PFSK-1 (cell line): ENCODE measurements around the gene CCDC7.

Experiments used
- FOXP2 ChIP-seq: optimal IDR thresholded peaks from 2 replicates; pipeline ENCODE3; 2011; ENCODE audit warnings: borderline replicate concordance, control low read depth, inconsistent platforms; ENCODE audit not compliant: insufficient read depth; ENCODE audit errors: extremely low read length, extremely low read depth
- POLR2AphosphoS5 ChIP-seq: IDR thresholded peaks from 2 replicates; pipeline ENCODE4 v1.6.1; 2012; ENCODE audit warnings: low read depth, mild to moderate bottlenecking, control low read depth, low read length, moderate library complexity
- REST ChIP-seq, 2 experiments: IDR thresholded peaks; 2 replicates each; pipeline versions ENCODE4 v1.6.1 to v1.8.0; 2011 to 2012; ENCODE audit warnings: low read depth in 2 of 2, low read length in 2 of 2, control low read depth in 1 of 2, inconsistent platforms in 1 of 2, mild to moderate bottlenecking in 1 of 2, moderate library complexity in 1 of 2; ENCODE audit not compliant: insufficient read depth in 1 of 2
- SIN3A ChIP-seq: IDR thresholded peaks from 2 replicates; pipeline ENCODE4 v1.6.1; 2012; ENCODE audit warnings: mild to moderate bottlenecking, low read length, moderate library complexity, borderline replicate concordance; ENCODE audit not compliant: insufficient read depth
- TAF1 ChIP-seq: IDR thresholded peaks from 2 replicates; pipeline ENCODE4 v1.6.1; 2012; ENCODE audit warnings: low read length, control low read depth, borderline replicate concordance; ENCODE audit not compliant: insufficient read depth

CCDC7 gene

GRCh38 chr10:32891261-32891660 lies 445.3 kb downstream of the CCDC7 start:
- no peak for TF ChIP-seq TAF1
- TF ChIP-seq SIN3A, result no peak
- TF ChIP-seq POLR2AphosphoS5, result no peak
- TF ChIP-seq FOXP2, result no peak
- no peak for TF ChIP-seq REST (IDR thresholded peaks at IDR 0.05; ENCODE audit: insufficient read depth in 1 of 2, low read depth in 2 of 2, low read length in 2 of 2)

- no peak for TF ChIP-seq FOXP2
These were observed 447.5 kb downstream of the CCDC7 start for GRCh38 chr10:32893434-32893833.

GRCh38 chr10:32893916-32894664 lies 448.1 kb downstream of the CCDC7 start:
- TF ChIP-seq SIN3A, result no peak
- no peak for TF ChIP-seq POLR2AphosphoS5
- no peak for TF ChIP-seq FOXP2
- TF ChIP-seq REST (IDR thresholded peaks at IDR 0.05; ENCODE audit: insufficient read depth in 1 of 2, low read depth in 2 of 2, low read length in 2 of 2), result no peak
- TF ChIP-seq TAF1, result no peak

GRCh38 chr10:32901815-32902214 lies 455.9 kb downstream of the CCDC7 start:
- no peak for TF ChIP-seq SIN3A
- TF ChIP-seq REST (IDR thresholded peaks at IDR 0.05; ENCODE audit: insufficient read depth in 1 of 2, low read depth in 2 of 2, low read length in 2 of 2), result no peak
- no peak for TF ChIP-seq FOXP2
- TF ChIP-seq POLR2AphosphoS5, result no peak
- TF ChIP-seq TAF1, result no peak

GRCh38 chr10:32905466-32905865 lies 459.5 kb downstream of the CCDC7 start:
- no peak for TF ChIP-seq SIN3A
- no peak for TF ChIP-seq TAF1
- no peak for TF ChIP-seq POLR2AphosphoS5
- TF ChIP-seq FOXP2, result no peak
- TF ChIP-seq REST (IDR thresholded peaks at IDR 0.05; ENCODE audit: insufficient read depth in 1 of 2, low read depth in 2 of 2, low read length in 2 of 2), result no peak
